Measurements from ENCODE around the gene NTNG2.

NTNG2 gene

GRCh38 chr9:132235894-132236661 lies 74.2 kb downstream of the NTNG2 start:
- peak; percentile 60 to 62 for DNase-seq (ENCODE audit: low read depth in 2 of 2)

GRCh38 chr9:132236662-132237311 lies 74.9 kb downstream of the NTNG2 start:
- no peak for DNase-seq (ENCODE audit: low read depth in 2 of 2)

- DNase-seq (ENCODE audit: low read depth in 2 of 2), result no peak
These were observed 75.6 kb downstream of the NTNG2 start for GRCh38 chr9:132237481-132237880.

- DNase-seq (ENCODE audit: low read depth in 2 of 2), result no peak
These were observed 76.4 kb downstream of the NTNG2 start for GRCh38 chr9:132238026-132238972.

- no peak for DNase-seq (ENCODE audit: low read depth in 2 of 2)
These were observed 77.1 kb downstream of the NTNG2 start for GRCh38 chr9:132238992-132239391.

GRCh38 chr9:132239518-132239917 lies 77.7 kb downstream of the NTNG2 start:
- DNase-seq (ENCODE audit: low read depth in 2 of 2), result no peak

- DNase-seq (ENCODE audit: low read depth in 2 of 2), result no peak
These were observed 78.4 kb downstream of the NTNG2 start for GRCh38 chr9:132239999-132240840.

GRCh38 chr9:132240841-132241482 lies 79.1 kb downstream of the NTNG2 start:
- DNase-seq (ENCODE audit: low read depth in 2 of 2), result peak; percentile 99

GRCh38 chr9:132241483-132241839 lies 79.6 kb downstream of the NTNG2 start:
- no peak for DNase-seq (ENCODE audit: low read depth in 2 of 2)

GRCh38 chr9:132241840-132242620 lies 80.2 kb downstream of the NTNG2 start:
- DNase-seq (ENCODE audit: low read depth in 2 of 2), result peak; percentile 17 to 55

GRCh38 chr9:132242621-132243155 lies 80.8 kb downstream of the NTNG2 start:
- DNase-seq (ENCODE audit: low read depth in 2 of 2), result no peak

GRCh38 chr9:132243156-132244074 lies 81.6 kb downstream of the NTNG2 start:
- no peak for DNase-seq (ENCODE audit: low read depth in 2 of 2)

GRCh38 chr9:132244582-132245455 lies 83.0 kb downstream of the NTNG2 start:
- DNase-seq (ENCODE audit: low read depth in 2 of 2), result no peak

GRCh38 chr9:132245465-132245864 lies 83.6 kb downstream of the NTNG2 start:
- no peak for DNase-seq (ENCODE audit: low read depth in 2 of 2)

GRCh38 chr9:132247942-132248341 lies 86.1 kb downstream of the NTNG2 start:
- no peak for DNase-seq (ENCODE audit: low read depth in 2 of 2)

- DNase-seq (ENCODE audit: low read depth in 2 of 2), result no peak
These were observed 87.3 kb downstream of the NTNG2 start for GRCh38 chr9:132249123-132249522.

- DNase-seq (ENCODE audit: low read depth in 2 of 2), result no peak
These were observed 87.8 kb downstream of the NTNG2 start for GRCh38 chr9:132249690-132250089.

Data from stimulated activated CD8-positive, alpha-beta memory T cell treated with anti-CD3 and anti-CD28 coated beads, Interleukin-7, amount 100 ng/mL, for 4 hours (primary cell).